ENCODE data around the gene DCAF8.

The DCAF8 gene

GRCh38 chr1:160217481-160218051 lies 44.8 kb downstream of the DCAF8 start:
- no peak for DNase-seq (ENCODE audit: extremely low spot score)
- ChIA-PET CTCF (interaction anchor here (1.4 to 1.9 kb wide), 2 partner anchors 25 to 75 kb away, joined by 3 to 9 read pairs; no protein-coding TSS in a partner anchor), POLR2A (no interaction called here)
- TF ChIP-seq, protein P1, sequence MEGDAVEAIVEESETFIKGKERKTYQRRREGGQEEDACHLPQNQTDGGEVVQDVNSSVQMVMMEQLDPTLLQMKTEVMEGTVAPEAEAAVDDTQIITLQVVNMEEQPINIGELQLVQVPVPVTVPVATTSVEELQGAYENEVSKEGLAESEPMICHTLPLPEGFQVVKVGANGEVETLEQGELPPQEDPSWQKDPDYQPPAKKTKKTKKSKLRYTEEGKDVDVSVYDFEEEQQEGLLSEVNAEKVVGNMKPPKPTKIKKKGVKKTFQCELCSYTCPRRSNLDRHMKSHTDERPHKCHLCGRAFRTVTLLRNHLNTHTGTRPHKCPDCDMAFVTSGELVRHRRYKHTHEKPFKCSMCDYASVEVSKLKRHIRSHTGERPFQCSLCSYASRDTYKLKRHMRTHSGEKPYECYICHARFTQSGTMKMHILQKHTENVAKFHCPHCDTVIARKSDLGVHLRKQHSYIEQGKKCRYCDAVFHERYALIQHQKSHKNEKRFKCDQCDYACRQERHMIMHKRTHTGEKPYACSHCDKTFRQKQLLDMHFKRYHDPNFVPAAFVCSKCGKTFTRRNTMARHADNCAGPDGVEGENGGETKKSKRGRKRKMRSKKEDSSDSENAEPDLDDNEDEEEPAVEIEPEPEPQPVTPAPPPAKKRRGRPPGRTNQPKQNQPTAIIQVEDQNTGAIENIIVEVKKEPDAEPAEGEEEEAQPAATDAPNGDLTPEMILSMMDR (IDR thresholded peaks at IDR 0.05; ENCODE audit: control extremely low read depth, extremely low read depth, low read depth, missing control alignments), result no peak

DNA sequence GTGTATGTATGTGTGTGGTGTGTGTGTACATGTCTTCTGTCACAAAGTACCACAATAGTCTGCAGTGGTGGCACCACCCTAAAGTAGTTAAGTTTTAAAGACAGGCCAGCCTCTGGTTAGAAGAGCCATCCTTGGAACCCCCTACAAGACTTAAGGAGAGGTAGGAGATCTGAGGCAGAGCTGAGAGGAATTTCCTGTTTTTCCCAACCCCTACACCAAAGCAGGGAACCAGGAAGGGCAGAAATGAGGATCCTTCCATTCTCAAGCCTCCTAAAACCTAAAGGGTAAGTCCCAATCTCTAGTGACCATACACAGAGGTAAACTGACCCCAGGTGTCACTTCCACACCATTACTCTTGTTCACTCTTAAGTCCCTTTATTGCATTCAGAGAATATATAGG lies 46.0 kb downstream of the DCAF8 start:
- TF ChIP-seq, protein P1 (IDR thresholded peaks at IDR 0.05; ENCODE audit: control extremely low read depth, extremely low read depth, low read depth, missing control alignments), result no peak
- DNase-seq (ENCODE audit: extremely low spot score), result no peak
- CTCF ChIA-PET, result interaction anchor here (1.3 kb wide), 1 partner anchor 25 kb away, joined by 3 read pairs; no protein-coding TSS in a partner anchor
- POLR2A ChIA-PET, result no interaction called here

GRCh38 chr1:160214481-160215140 lies 47.7 kb downstream of the DCAF8 start:
- DNase-seq (ENCODE audit: extremely low spot score), result no peak
- ChIA-PET CTCF (interaction anchor here (1.4 kb wide), 1 partner anchor 9 kb away, joined by 3 read pairs; the partner anchor contains the start of gene PEA15), POLR2A (no interaction called here)
- TF ChIP-seq, protein P1 (IDR thresholded peaks at IDR 0.05; ENCODE audit: control extremely low read depth, extremely low read depth, low read depth, missing control alignments), result no peak

GRCh38 chr1:160211046-160211790 lies 51.1 kb downstream of the DCAF8 start:
- POLR2A ChIA-PET, result no interaction called here

DNA sequence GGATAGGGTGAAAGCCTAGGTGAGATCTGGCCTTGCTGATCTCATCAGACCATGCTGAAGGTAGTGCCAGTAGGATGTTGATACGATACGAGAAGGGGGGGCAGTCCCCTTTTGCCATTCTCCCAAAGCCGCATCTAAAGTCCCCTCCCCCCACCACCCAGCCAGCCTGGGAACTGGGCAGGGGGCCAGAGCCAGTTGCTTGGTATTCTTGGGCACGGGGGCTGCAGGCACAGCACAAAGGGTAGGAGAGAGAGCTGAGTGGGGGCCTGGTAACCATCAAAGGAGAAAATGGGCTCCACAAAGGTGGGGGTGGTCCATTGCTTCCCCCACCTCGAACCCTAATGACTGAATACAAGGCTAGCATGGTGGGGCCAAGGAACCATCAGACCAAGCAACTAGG lies 51.8 kb downstream of the DCAF8 start:
- TF ChIP-seq, protein P1 (IDR thresholded peaks at IDR 0.05; ENCODE audit: control extremely low read depth, extremely low read depth, low read depth, missing control alignments), result no peak
- CTCF ChIA-PET, result interaction anchor here (1.0 to 12.2 kb wide), 6 partner anchors 9 to 164 kb away, joined by 3 to 134 read pairs (median 5); partner anchors contain the start of gene CASQ1
- no peak for DNase-seq (ENCODE audit: extremely low spot score)
- POLR2A ChIA-PET, result no interaction called here

More at GRCh38 chr1:160211046-160211790, 51.1 kb downstream of the DCAF8 start:
- TF ChIP-seq, protein P1 (IDR thresholded peaks at IDR 0.05; ENCODE audit: control extremely low read depth, extremely low read depth, low read depth, missing control alignments), result no peak
- no peak for DNase-seq (ENCODE audit: extremely low spot score)
- CTCF ChIA-PET, result interaction anchor here (1.0 to 12.2 kb wide), 6 partner anchors 9 to 165 kb away, joined by 3 to 134 read pairs (median 5); partner anchors contain the start of gene CASQ1

DNA sequence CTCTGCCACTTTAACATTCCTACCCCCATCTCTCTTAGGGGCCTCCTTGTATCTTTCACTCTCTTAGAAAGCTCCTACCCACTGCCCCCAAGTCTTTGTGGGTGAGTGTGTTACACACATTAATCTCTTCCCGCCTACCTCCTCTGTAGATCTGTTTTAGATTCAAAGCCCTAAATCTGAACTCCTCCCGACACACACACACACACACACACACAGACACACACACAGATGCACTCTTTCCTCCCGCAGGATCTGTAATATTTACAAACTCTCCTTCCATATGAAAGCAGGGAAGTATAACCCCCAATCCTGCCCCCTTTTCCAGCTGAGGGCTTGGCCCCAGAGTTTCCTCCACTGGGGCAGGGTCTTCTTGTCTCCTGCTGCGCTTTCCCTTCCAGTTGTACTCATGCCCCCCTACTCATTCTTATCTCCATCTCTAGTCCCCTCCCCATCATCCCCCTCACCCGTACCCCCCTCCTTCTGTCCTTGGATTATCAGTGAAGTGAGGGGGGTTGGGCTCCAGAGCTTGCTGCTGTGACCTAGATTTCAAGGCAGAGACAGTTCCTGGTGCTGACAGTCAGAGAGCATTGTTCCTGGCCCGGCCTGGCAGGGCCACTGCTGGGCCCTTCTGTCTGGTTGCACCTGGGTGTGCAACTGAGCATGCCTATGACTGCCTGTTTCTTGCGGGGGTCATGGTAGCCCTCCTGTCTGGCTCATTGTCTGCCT lies 52.9 kb downstream of the DCAF8 start:
- ChIA-PET POLR2A (no interaction called here), CTCF (interaction anchor here (0.7 to 12.2 kb wide), 6 partner anchors 10 to 109 kb away, joined by 3 to 134 read pairs (median 8); partner anchors contain the start of gene CASQ1)
- DNase-seq (ENCODE audit: extremely low spot score), result no peak
- TF ChIP-seq, protein P1 (IDR thresholded peaks at IDR 0.05; ENCODE audit: control extremely low read depth, extremely low read depth, low read depth, missing control alignments), result no peak
